BLaER1 treated with 17β-estradiol and CSF1 and Interleukin-3, amounts not matched to agents 10 nM and 100 nM (cell line): ENCODE measurements around the gene MIEF2.

ENCODE experiments used
- H3K27ac ChIP-seq, 11 experiments: shearing (Covaris generic); formaldehyde crosslinking; 2 replicates each; pipeline ENCODE4 v1.8.1; 2022
- H3K27me3 ChIP-seq, 11 experiments: shearing (Covaris generic); formaldehyde crosslinking; 2 replicates each; pipeline ENCODE4 v1.8.1; 2022
- H3K36me3 ChIP-seq, 11 experiments: shearing (Covaris generic); formaldehyde crosslinking; 2 replicates each; pipeline ENCODE4 v1.8.1; 2022
- H3K4me1 ChIP-seq, 10 experiments: shearing (Covaris generic); formaldehyde crosslinking; 2 replicates each; pipeline ENCODE4 v1.8.1; 2022
- H3K4me2 ChIP-seq, 11 experiments: shearing (Covaris generic); formaldehyde crosslinking; 2 replicates each; pipeline ENCODE4 v1.8.1; 2022
- H3K4me3 ChIP-seq, 10 experiments: shearing (Covaris generic); formaldehyde crosslinking; 2 replicates each; pipeline ENCODE4 v1.8.1; 2022
- H3K9ac ChIP-seq, 11 experiments: shearing (Covaris generic); formaldehyde crosslinking; 2 replicates each; pipeline ENCODE4 v1.8.1; 2022
- H3K9me3 ChIP-seq, 11 experiments: shearing (Covaris generic); formaldehyde crosslinking; replicated peaks in 1 of 11; 2 replicates each; pipeline ENCODE4 v1.8.1; 2022
- H4K20me1 ChIP-seq, 11 experiments: shearing (Covaris generic); formaldehyde crosslinking; 2 replicates each; pipeline ENCODE4 v1.8.1; 2022
- Cebpa-rat ChIP-seq, 11 experiments: shearing (Covaris generic); IDR thresholded peaks; 2 replicates each; pipeline ENCODE4 v1.8.1; 2022

Gene MIEF2

GRCh38 chr17:18250259-18250658, 10.2 kb upstream of the MIEF2 start:
- Histone ChIP-seq H3K4me1 (peaks cover 0 to 10% (median 7%) of the 10 kb centered on the region in 10 experiments; a peak in 9 of 20 replicates), H3K27ac (no peak overlapping the region), H3K9ac (peak overlapping the region in 1 of 11 experiments; percentile 13; a peak in 1 of 22 replicates), H3K4me2 (no peak overlapping the region), H3K4me3 (no peak overlapping the region), H3K27me3 (no peaks in the 10 kb centered on the region), H4K20me1 (peaks cover 15 to 95% (median 40%) of the 10 kb centered on the region in 11 experiments; a peak in 21 of 22 replicates), H3K36me3 (peaks cover 83 to 98% (median 92%) of the 10 kb centered on the region in 11 experiments), H3K9me3 (no peaks in the 10 kb centered on the region)
- TF ChIP-seq Cebpa-rat (IDR thresholded peaks at IDR 0.05), result no peak

GRCh38 chr17:18250708-18251107, 9.8 kb upstream of the MIEF2 start:
- peaks cover 83 to 98% (median 92%) of the 10 kb centered on the region in 11 experiments for H3K36me3 ChIP-seq
- H4K20me1 ChIP-seq, result peaks cover 20 to 95% (median 45%) of the 10 kb centered on the region in 11 experiments
- H3K27me3 ChIP-seq, result no peaks in the 10 kb centered on the region
- H3K9me3 ChIP-seq, result no peaks in the 10 kb centered on the region
- no peak; a peak in 1 of 22 replicates for TF ChIP-seq Cebpa-rat (IDR thresholded peaks at IDR 0.05)
- peaks cover 0 to 10% (median 7%) of the 10 kb centered on the region in 10 experiments; a peak in 9 of 20 replicates for H3K4me1 ChIP-seq
- H3K4me2 ChIP-seq, result no peak overlapping the region
- no peak overlapping the region for H3K4me3 ChIP-seq
- peak overlapping the region in 1 of 11 experiments; percentile 13; a peak in 1 of 22 replicates for H3K9ac ChIP-seq
- no peak overlapping the region for H3K27ac ChIP-seq

DNA sequence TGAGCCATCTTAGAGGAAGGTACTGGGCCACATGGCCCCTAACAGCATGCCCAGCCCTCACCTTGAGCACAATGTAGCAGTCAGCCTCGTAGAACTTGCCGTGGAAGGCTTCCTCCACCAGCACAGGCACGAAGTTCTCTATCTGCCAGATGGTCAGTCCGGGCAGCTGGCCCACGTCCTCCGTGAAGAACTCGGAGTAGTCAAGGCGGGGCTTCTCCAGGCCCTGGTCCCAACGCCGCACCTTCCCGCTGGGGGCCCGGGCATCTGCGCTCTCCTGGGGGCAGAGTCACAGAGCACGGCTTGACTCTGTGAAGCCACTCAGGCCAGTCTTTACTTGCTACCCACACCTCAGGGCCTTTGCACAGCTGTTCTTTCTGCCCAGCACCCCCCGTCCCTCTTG, 9.3 kb upstream of the MIEF2 start:
- H3K27me3 ChIP-seq, result no peaks in the 10 kb centered on the region
- H3K4me2 ChIP-seq, result no peak overlapping the region
- H3K9ac ChIP-seq, result no peak overlapping the region
- H4K20me1 ChIP-seq, result peaks cover 22 to 95% (median 46%) of the 10 kb centered on the region in 11 experiments
- no peak overlapping the region for H3K27ac ChIP-seq
- peaks cover 0 to 10% (median 7%) of the 10 kb centered on the region in 10 experiments; a peak in 10 of 20 replicates for H3K4me1 ChIP-seq
- H3K4me3 ChIP-seq, result no peak overlapping the region
- H3K9me3 ChIP-seq, result no peaks in the 10 kb centered on the region
- TF ChIP-seq Cebpa-rat (IDR thresholded peaks at IDR 0.05), result no peak
- H3K36me3 ChIP-seq, result peaks cover 83 to 98% (median 92%) of the 10 kb centered on the region in 11 experiments

- TF ChIP-seq Cebpa-rat (IDR thresholded peaks at IDR 0.05), result no peak
- no peak overlapping the region for H3K27ac ChIP-seq
These were observed 8.3 kb upstream of the MIEF2 start for GRCh38 chr17:18252160-18252559.

GRCh38 chr17:18253187-18253884, 7.1 kb upstream of the MIEF2 start:
- Histone ChIP-seq H3K9ac (no peak overlapping the region), H3K4me3 (no peak overlapping the region), H3K4me2 (no peak overlapping the region), H3K27me3 (no peaks in the 10 kb centered on the region), H4K20me1 (peaks cover 32 to 92% (median 52%) of the 10 kb centered on the region in 11 experiments), H3K9me3 (no peaks in the 10 kb centered on the region), H3K36me3 (peaks cover 75 to 87% (median 82%) of the 10 kb centered on the region in 11 experiments), H3K27ac (no peak overlapping the region), H3K4me1 (peaks cover 11 to 14% (median 13%) of the 10 kb centered on the region in 10 experiments)
- TF ChIP-seq Cebpa-rat (IDR thresholded peaks at IDR 0.05), result no peak

More at GRCh38 chr17:18252160-18252559, 8.3 kb upstream of the MIEF2 start:
- Histone ChIP-seq H3K4me1 (peaks cover 4 to 17% (median 15%) of the 10 kb centered on the region in 10 experiments), H3K4me3 (no peak overlapping the region), H3K27me3 (no peaks in the 10 kb centered on the region), H3K4me2 (no peak overlapping the region), H4K20me1 (peaks cover 32 to 98% (median 53%) of the 10 kb centered on the region in 11 experiments), H3K36me3 (peaks cover 80 to 99% (median 91%) of the 10 kb centered on the region in 11 experiments), H3K9ac (no peak overlapping the region), H3K9me3 (no peaks in the 10 kb centered on the region)

DNA sequence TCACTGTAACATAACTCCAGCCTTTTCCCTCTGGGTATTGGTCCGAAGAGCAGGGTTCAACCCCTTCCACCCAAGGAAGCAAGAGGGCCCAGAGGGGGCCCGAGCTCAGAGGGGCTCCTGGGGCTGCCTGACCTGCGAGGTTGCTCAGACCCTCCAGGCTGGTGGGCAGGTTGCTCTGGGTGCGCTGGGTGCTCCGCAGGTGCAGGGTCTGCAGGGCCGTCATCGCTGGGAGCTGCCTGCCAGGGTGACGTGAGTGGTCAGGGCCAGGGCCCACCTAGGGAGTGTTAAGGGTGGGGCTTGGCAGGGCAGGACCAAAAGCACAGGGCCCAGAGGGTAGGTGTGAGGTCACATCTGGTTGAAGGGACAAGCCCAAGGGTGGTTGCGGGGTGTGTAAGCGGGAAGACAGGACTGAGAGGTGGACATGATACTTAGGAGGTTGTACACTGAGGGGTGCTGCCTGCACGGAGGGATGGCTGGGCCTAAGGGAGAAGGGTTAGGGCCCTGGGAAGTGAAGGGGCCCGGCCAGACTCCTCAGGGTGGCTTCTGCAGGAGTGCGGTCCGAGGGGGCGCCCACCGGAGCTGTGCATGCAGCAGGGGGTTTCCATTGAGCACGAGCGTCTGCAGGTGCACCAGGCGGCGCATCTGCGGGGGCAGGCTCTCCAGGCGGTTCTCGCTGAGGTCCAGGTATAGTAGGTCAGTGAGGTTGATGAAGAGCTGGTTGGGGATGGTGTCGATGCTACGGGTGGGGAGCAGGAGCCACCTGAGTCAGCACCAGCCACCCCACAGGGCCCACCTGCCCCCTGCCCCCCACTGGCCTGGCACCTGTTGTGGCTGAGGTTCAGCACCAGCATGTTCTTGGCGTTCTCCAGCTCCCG, 6.3 kb upstream of the MIEF2 start:
- H3K9me3 ChIP-seq, result no peaks in the 10 kb centered on the region
- H3K27ac ChIP-seq, result no peak overlapping the region
- TF ChIP-seq Cebpa-rat (IDR thresholded peaks at IDR 0.05), result no peak
- H4K20me1 ChIP-seq, result peaks cover 26 to 83% (median 45%) of the 10 kb centered on the region in 11 experiments
- H3K36me3 ChIP-seq, result peaks cover 69 to 78% (median 74%) of the 10 kb centered on the region in 11 experiments
- no peak overlapping the region for H3K4me2 ChIP-seq
- H3K4me1 ChIP-seq, result peaks cover 16 to 19% (median 18%) of the 10 kb centered on the region in 10 experiments
- no peaks in the 10 kb centered on the region for H3K27me3 ChIP-seq
- no peak overlapping the region for H3K4me3 ChIP-seq
- no peak overlapping the region for H3K9ac ChIP-seq

GRCh38 chr17:18254888-18255649, 5.4 kb upstream of the MIEF2 start:
- Histone ChIP-seq H3K27ac (no peak overlapping the region), H3K36me3 (peaks cover 65 to 70% (median 67%) of the 10 kb centered on the region in 11 experiments), H4K20me1 (peaks cover 26 to 77% (median 43%) of the 10 kb centered on the region in 11 experiments), H3K4me2 (no peak overlapping the region), H3K27me3 (no peaks in the 10 kb centered on the region), H3K4me1 (peaks cover 23 to 27% (median 26%) of the 10 kb centered on the region in 10 experiments), H3K9ac (no peak overlapping the region), H3K4me3 (no peak overlapping the region), H3K9me3 (no peaks in the 10 kb centered on the region)
- no peak for TF ChIP-seq Cebpa-rat (IDR thresholded peaks at IDR 0.05)

DNA sequence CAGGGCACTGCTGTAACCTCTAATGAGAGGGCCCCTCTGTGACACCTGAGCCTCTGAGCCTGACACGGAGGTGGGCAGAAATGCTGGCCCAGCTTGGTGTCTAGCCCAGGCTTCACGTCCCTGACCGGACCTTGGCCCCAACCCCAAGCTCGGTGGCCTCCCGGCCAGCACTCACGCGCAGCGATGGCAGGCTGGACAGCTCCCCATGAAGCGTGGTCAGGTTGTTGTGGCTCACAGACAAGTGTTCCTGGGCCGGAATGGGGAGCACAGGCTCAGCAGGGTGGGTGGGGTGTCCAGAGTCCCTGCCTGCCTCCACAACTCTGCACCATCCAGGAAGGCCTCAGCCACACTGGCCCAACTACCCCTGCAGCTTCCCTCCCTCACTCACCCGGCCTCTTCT, 4.1 kb upstream of the MIEF2 start:
- Histone ChIP-seq H3K36me3 (peaks cover 52 to 57% (median 54%) of the 10 kb centered on the region in 11 experiments), H3K9ac (peak overlapping the region in 6 of 11 experiments; percentile 94 to 98 (median 96); a peak in 6 of 22 replicates), H4K20me1 (peaks cover 28 to 64% (median 43%) of the 10 kb centered on the region in 11 experiments)

More for the DNA sequence above, 4.1 kb upstream of the MIEF2 start:
- Histone ChIP-seq H3K27ac (no peak overlapping the region), H3K4me2 (peak overlapping the region in 6 of 11 experiments; percentile 86 to 100 (median 93); a peak in 9 of 22 replicates), H3K4me1 (peaks cover 28 to 34% (median 32%) of the 10 kb centered on the region in 10 experiments), H3K27me3 (no peaks in the 10 kb centered on the region), H3K9me3 (no peaks in the 10 kb centered on the region), H3K4me3 (no peak overlapping the region)
- TF ChIP-seq Cebpa-rat (IDR thresholded peaks at IDR 0.05), result no peak
